ENCODE measurements around the gene CD27. TPM values are rescaled to one million over a fixed set of nuclear protein-coding genes. Genes with fewer than 3 reads are reported as not detected.

The CD27 gene
- total RNA-seq, 1 donor from 2014 or later, result not detected

DNA sequence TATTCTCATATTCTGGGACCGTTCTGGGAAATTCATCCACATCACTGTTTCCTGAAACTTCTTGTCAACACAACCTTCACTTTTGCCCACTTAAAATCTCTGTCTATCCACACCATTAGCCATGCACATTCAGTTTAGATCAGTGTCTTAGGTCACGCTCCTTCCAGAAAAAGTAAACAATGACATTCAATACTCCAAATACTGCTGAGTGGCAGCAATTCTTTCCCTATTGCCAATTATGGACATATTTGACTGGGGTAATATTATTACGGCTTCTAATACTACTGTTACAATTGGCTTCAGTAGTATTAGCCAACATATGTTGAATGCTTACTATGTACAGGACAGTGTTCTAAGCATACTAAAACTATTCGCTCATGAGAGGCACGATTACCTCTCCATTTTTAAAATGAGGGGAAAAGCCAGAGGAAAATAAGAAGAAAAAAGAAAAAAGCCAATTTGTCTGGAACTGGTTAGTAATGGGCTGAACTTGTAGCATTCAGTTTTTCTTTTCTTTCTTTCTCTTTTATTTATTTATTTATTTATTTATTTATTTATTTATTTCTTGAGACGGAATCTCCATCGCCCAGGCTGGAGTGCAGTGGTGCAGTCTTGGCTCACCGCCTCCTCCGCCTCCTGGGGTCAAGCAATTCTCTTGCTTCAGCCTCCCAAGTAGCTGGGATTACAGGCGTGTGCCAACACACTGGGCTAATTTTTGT lies 37.4 kb upstream of the CD27 start:
- TF ChIP-seq, protein P1, sequence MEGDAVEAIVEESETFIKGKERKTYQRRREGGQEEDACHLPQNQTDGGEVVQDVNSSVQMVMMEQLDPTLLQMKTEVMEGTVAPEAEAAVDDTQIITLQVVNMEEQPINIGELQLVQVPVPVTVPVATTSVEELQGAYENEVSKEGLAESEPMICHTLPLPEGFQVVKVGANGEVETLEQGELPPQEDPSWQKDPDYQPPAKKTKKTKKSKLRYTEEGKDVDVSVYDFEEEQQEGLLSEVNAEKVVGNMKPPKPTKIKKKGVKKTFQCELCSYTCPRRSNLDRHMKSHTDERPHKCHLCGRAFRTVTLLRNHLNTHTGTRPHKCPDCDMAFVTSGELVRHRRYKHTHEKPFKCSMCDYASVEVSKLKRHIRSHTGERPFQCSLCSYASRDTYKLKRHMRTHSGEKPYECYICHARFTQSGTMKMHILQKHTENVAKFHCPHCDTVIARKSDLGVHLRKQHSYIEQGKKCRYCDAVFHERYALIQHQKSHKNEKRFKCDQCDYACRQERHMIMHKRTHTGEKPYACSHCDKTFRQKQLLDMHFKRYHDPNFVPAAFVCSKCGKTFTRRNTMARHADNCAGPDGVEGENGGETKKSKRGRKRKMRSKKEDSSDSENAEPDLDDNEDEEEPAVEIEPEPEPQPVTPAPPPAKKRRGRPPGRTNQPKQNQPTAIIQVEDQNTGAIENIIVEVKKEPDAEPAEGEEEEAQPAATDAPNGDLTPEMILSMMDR (IDR thresholded peaks at IDR 0.05), result no peak
- H3K4me1 Mint-ChIP-seq (ENCODE audit: low read depth), result no peaks in the 10 kb centered on the region
- H3K27ac Mint-ChIP-seq (ENCODE audit: unreplicated experiment), result no peak overlapping the region
- no peak overlapping the region for H3K4me3 Mint-ChIP-seq (ENCODE audit: unreplicated experiment)
- H3K9me3 Mint-ChIP-seq (ENCODE audit: low read depth), result peaks cover 9% of the 10 kb centered on the region
- peaks cover 4% of the 10 kb centered on the region for H3K36me3 Mint-ChIP-seq (ENCODE audit: low read depth)
- DNase-seq (ENCODE audit: low spot score), result no peak
- H3K27me3 Mint-ChIP-seq (ENCODE audit: low read depth), result no peaks in the 10 kb centered on the region

DNA sequence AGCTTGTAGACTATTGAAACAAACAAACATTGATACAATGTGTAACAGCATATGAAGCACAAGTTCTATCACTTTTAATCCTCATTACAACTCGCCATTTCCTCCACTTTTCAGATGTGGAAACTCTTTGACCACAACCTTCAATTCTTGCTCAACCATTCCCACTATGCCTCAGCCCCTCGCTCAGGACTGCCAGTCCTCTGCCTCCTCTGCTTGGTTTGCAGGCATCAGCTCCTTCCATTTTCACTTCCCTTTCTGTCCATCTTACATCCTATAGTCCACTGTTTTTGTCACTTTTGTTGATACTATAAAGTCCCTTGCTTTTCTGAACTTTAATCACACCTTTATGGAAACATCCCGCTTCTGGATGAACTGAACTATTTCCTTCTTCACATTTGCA lies 28.2 kb upstream of the CD27 start:
- no peak for DNase-seq (ENCODE audit: low spot score)
- no peaks in the 10 kb centered on the region for H3K27me3 Mint-ChIP-seq (ENCODE audit: low read depth)
- H3K27ac Mint-ChIP-seq (ENCODE audit: unreplicated experiment), result no peak overlapping the region

DNA sequence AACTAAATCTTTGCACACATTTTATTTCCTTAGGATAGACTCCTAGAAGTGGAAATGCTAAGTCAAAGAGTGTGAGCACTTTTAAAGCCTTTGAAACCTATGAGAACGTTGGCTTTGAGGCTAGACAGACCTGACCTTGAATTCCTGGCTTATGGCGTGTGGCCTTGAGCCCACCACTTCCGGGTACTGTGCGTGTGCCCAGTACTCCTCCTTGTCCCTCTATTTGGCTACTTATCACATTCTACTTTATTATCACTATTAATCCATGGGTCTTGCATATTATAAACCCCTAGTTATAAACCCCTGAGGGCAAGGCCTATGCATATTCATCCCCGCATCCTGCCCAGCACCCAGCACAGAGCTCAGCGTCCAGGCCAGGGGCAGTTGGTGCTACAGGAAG lies 26.0 kb upstream of the CD27 start:
- H3K4me1 Mint-ChIP-seq (ENCODE audit: low read depth), result peaks cover 11% of the 10 kb centered on the region
- peaks cover 6% of the 10 kb centered on the region for H3K36me3 Mint-ChIP-seq (ENCODE audit: low read depth)
- H3K27ac Mint-ChIP-seq (ENCODE audit: unreplicated experiment), result no peak overlapping the region
- H3K27me3 Mint-ChIP-seq (ENCODE audit: low read depth), result no peaks in the 10 kb centered on the region
- no peak overlapping the region for H3K4me3 Mint-ChIP-seq (ENCODE audit: unreplicated experiment)
- TF ChIP-seq, protein P1 (IDR thresholded peaks at IDR 0.05), result no peak
- DNase-seq (ENCODE audit: low spot score), result no peak
- H3K9me3 Mint-ChIP-seq (ENCODE audit: low read depth), result peaks cover 6% of the 10 kb centered on the region

More for the DNA sequence above, 28.2 kb upstream of the CD27 start:
- H3K36me3 Mint-ChIP-seq (ENCODE audit: low read depth), result peaks cover 6% of the 10 kb centered on the region
- TF ChIP-seq, protein P1 (IDR thresholded peaks at IDR 0.05), result no peak
- H3K4me3 Mint-ChIP-seq (ENCODE audit: unreplicated experiment), result no peak overlapping the region
- H3K4me1 Mint-ChIP-seq (ENCODE audit: low read depth), result peaks cover 8% of the 10 kb centered on the region
- H3K9me3 Mint-ChIP-seq (ENCODE audit: low read depth), result peaks cover 6% of the 10 kb centered on the region

DNA sequence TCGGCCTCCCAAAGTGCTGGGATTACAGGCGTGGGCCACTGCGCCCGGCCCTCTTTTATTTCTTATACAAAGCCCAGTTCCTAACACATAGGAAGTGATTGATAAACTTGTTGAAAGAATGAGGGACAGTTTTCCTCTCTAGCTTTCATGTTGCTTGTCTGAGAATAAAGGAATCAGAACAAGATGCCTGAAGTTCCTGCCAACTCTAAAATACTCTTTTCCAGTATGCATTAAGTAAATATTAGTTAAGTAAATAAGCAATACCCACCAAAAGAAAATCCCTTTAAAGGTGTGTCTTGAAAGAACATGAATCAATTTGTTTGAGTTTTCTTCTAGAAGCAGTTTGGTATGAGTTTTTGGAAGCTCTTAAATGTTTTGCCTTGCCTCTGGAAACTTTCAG lies 24.4 kb upstream of the CD27 start:
- peaks cover 3% of the 10 kb centered on the region for H3K9me3 Mint-ChIP-seq (ENCODE audit: low read depth)
- DNase-seq (ENCODE audit: low spot score), result no peak
- H3K27ac Mint-ChIP-seq (ENCODE audit: unreplicated experiment), result no peak overlapping the region
- H3K4me1 Mint-ChIP-seq (ENCODE audit: low read depth), result peaks cover 13% of the 10 kb centered on the region
- no peaks in the 10 kb centered on the region for H3K27me3 Mint-ChIP-seq (ENCODE audit: low read depth)
- H3K4me3 Mint-ChIP-seq (ENCODE audit: unreplicated experiment), result no peak overlapping the region
- TF ChIP-seq, protein P1 (IDR thresholded peaks at IDR 0.05), result no peak
- H3K36me3 Mint-ChIP-seq (ENCODE audit: low read depth), result peaks cover 6% of the 10 kb centered on the region

DNA sequence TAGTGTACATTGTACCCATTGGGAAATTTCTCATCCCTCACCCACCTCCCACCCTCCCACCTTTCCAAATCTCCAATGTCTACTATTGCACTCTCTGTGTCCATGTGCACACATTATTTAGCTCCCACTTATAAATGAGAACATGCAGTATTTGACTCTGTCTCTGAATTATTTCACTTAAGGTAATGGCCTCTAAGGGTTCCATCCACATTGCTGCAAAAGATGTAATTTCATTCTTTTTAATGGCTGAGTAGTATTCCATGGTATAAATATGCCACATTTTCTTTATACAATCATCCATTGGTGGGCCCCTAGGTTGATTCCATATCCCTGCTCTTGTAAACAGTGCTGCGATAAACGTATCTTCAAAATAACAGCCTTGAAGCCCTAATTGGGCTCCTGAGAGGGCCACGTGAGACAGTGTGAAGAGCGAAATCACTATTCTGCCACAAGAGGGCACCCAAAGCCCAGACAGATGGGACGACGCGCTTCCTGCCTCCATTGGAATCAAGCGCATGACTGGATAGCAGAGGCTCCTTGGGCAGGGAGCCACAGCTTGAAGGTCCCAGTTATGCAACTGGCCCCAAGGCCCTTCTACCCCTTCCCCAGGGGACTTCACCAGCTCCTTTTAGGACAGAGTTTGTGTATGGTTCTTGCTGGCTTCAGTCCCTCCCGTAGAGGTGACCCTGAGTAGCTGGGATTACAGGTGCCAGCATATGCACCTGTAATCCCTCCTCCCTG lies 21.3 kb upstream of the CD27 start:
- no peaks in the 10 kb centered on the region for H3K27me3 Mint-ChIP-seq (ENCODE audit: low read depth)

More for the DNA sequence above, 21.3 kb upstream of the CD27 start:
- Mint-ChIP-seq H3K4me1 (ENCODE audit: low read depth) (peaks cover 13% of the 10 kb centered on the region), H3K27ac (ENCODE audit: unreplicated experiment) (no peak overlapping the region), H3K4me3 (ENCODE audit: unreplicated experiment) (no peak overlapping the region), H3K9me3 (ENCODE audit: low read depth) (no peaks in the 10 kb centered on the region), H3K36me3 (ENCODE audit: low read depth) (no peaks in the 10 kb centered on the region)
- TF ChIP-seq, protein P1 (IDR thresholded peaks at IDR 0.05), result peak; percentile 93
- no peak for DNase-seq (ENCODE audit: low spot score)
